Caco-2 (cell line): ENCODE results near the gene EVA1C. TPM values are rescaled to one million over a fixed set of nuclear protein-coding genes. Genes with fewer than 3 reads are reported as not detected.

ENCODE experiments used
- BruUV-seq: library from RNA; stranded (reverse); fragments of 400-500 nt; replicated peaks from 2 replicates; lab custom pipeline; 2021; lab: Mats Ljungman, UMichigan
- CTCF ChIA-PET: fragments of 300-600 bp; sonication (Branson Sonifier 250); formaldehyde crosslinking; loops from one replicate; lab custom pipeline; 2022; ENCODE audit warnings: antibody characterized with exemption; lab: Charles Lee
- POLR2A ChIA-PET: fragments of 300-600 bp; sonication (Branson Sonifier 250); formaldehyde crosslinking; loops from one replicate; lab custom pipeline; 2022; ENCODE audit warnings: antibody characterized with exemption; lab: Charles Lee
- DNase-seq, 2 experiments: peaks; one replicate each; pipeline versions ENCODE4 v3.0.0 to v3.0.0-alpha.2; 2020 to 2022
- H3K27me3 ChIP-seq: replicated peaks from 2 replicates; pipeline ENCODE4 v1.6.0; 2011; ENCODE audit warnings: low read length; ENCODE audit not compliant: control insufficient read depth, insufficient read depth
- H3K36me3 ChIP-seq: 2 replicates; pipeline ENCODE4 v1.5.1; 2011; ENCODE audit warnings: low read length; ENCODE audit not compliant: control insufficient read depth, insufficient read depth
- H3K4me1 ChIP-seq: fragments of 250-450 bp; sonication (Bioruptor Pico); 2 replicates; pipeline ENCODE4 v1.5.1; 2020; ENCODE audit warnings: mild to moderate bottlenecking
- H3K4me3 ChIP-seq: 2 replicates; pipeline ENCODE4 v1.5.1; 2011; ENCODE audit warnings: low read depth, mild to moderate bottlenecking, control low read depth, low read length
- H3K9me3 ChIP-seq: fragments of 250-450 bp; sonication (Bioruptor Pico); 2 replicates; pipeline ENCODE4 v1.5.1; 2020; ENCODE audit warnings: mild to moderate bottlenecking, moderate library complexity
- H3K27ac Mint-ChIP-seq: one replicate; pipeline ENCODE4 v1.8.0; 2022; ENCODE audit warnings: mixed read lengths; ENCODE audit not compliant: unreplicated experiment
- H3K27me3 Mint-ChIP-seq: one replicate; pipeline ENCODE4 v1.8.0; 2022; ENCODE audit warnings: mixed read lengths; ENCODE audit not compliant: insufficient read depth, unreplicated experiment
- H3K36me3 Mint-ChIP-seq: one replicate; pipeline ENCODE4 v1.8.0; 2022; ENCODE audit warnings: mild to moderate bottlenecking, mixed read lengths; ENCODE audit not compliant: insufficient read depth, unreplicated experiment
- H3K4me1 Mint-ChIP-seq: one replicate; pipeline ENCODE4 v1.8.0; 2022; ENCODE audit warnings: low read depth, mixed read lengths; ENCODE audit not compliant: unreplicated experiment
- H3K4me3 Mint-ChIP-seq: one replicate; pipeline ENCODE4 v1.8.0; 2022; ENCODE audit warnings: mild to moderate bottlenecking, moderate library complexity, mixed read lengths; ENCODE audit not compliant: unreplicated experiment
- H3K9me3 Mint-ChIP-seq: one replicate; pipeline ENCODE4 v1.8.0; 2022; ENCODE audit warnings: mixed read lengths; ENCODE audit not compliant: unreplicated experiment
- CTCF ChIP-seq, 2 experiments: fragments of 200-600 bp in 1 of 2; IDR thresholded peaks; 1 replicate in 1 of 2; 2 replicates in 1 of 2; pipeline versions ENCODE4 v1.5.1 to v1.8.0; 2011 to 2022; ENCODE audit warnings: antibody characterized with exemption in 1 of 2, control low read depth in 1 of 2, inconsistent platforms in 1 of 2, low read depth in 1 of 2, low read length in 1 of 2, mild to moderate bottlenecking in 1 of 2, moderate library complexity in 1 of 2; ENCODE audit not compliant: insufficient read depth in 1 of 2, severe bottlenecking in 1 of 2, unreplicated experiment in 1 of 2
- intact Hi-C: fragments of 100-400 bp; cut with micrococcal nuclease; formaldehyde crosslinking; loops from one replicate; pipeline ENCODE4 v1.10.0; 2022; ENCODE audit not compliant: unreplicated experiment
- total RNA-seq: library from RNA; stranded (reverse); gene quantifications from 2 replicates; pipeline ENCODE4 v1.2.3, GENCODE V29; 2022

The EVA1C gene
- total RNA-seq, 1 experiment from 2014 or later, result not detected

GRCh38 chr21:32452641-32453040 lies 40.1 kb downstream of the EVA1C start:
- H3K36me3 ChIP-seq, result no peaks in the 10 kb centered on the region
- Mint-ChIP-seq H3K36me3 (no peaks in the 10 kb centered on the region), H3K4me1 (no peaks in the 10 kb centered on the region), H3K27ac (no peak overlapping the region), H3K9me3 (no peaks in the 10 kb centered on the region), H3K4me3 (no peak overlapping the region), H3K27me3 (no peaks in the 10 kb centered on the region)
- no peak for DNase-seq
- H3K9me3 ChIP-seq, result no peaks in the 10 kb centered on the region
- TF ChIP-seq CTCF (IDR thresholded peaks at IDR 0.05; ENCODE audit: insufficient read depth in 1 of 2, low read depth in 1 of 2, low read length in 1 of 2, severe bottlenecking in 1 of 2, unreplicated experiment in 1 of 2), result no peak
- H3K27me3 ChIP-seq, result no peaks in the 10 kb centered on the region
- ChIA-PET POLR2A (no interaction called here), CTCF (no interaction called here)
- H3K4me1 ChIP-seq, result no peaks in the 10 kb centered on the region
- BruUV-seq, result no TSS peak
- intact Hi-C loops, result no loop called here
- no peak overlapping the region for H3K4me3 ChIP-seq

- BruUV-seq, result no TSS peak
- Mint-ChIP-seq H3K27ac (no peak overlapping the region), H3K9me3 (no peaks in the 10 kb centered on the region), H3K4me3 (no peak overlapping the region), H3K36me3 (no peaks in the 10 kb centered on the region), H3K4me1 (no peaks in the 10 kb centered on the region), H3K27me3 (no peaks in the 10 kb centered on the region)
- no peak for DNase-seq
- no peaks in the 10 kb centered on the region for H3K4me1 ChIP-seq
- H3K36me3 ChIP-seq, result no peaks in the 10 kb centered on the region
- intact Hi-C loops, result no loop called here
- H3K4me3 ChIP-seq, result no peak overlapping the region
- CTCF ChIA-PET, result no interaction called here
- no peaks in the 10 kb centered on the region for H3K9me3 ChIP-seq
- no peak for TF ChIP-seq CTCF (IDR thresholded peaks at IDR 0.05; ENCODE audit: insufficient read depth in 1 of 2, low read depth in 1 of 2, low read length in 1 of 2, severe bottlenecking in 1 of 2, unreplicated experiment in 1 of 2)
- POLR2A ChIA-PET, result no interaction called here
- no peaks in the 10 kb centered on the region for H3K27me3 ChIP-seq
Measured at GRCh38 chr21:32455548-32455947, 43.0 kb downstream of the EVA1C start.

- intact Hi-C loops, result no loop called here
- Mint-ChIP-seq H3K9me3 (peaks cover 3% of the 10 kb centered on the region), H3K27ac (no peak overlapping the region), H3K4me1 (no peaks in the 10 kb centered on the region), H3K27me3 (no peaks in the 10 kb centered on the region), H3K4me3 (no peak overlapping the region), H3K36me3 (no peaks in the 10 kb centered on the region)
- no peak for TF ChIP-seq CTCF (IDR thresholded peaks at IDR 0.05; ENCODE audit: insufficient read depth in 1 of 2, low read depth in 1 of 2, low read length in 1 of 2, severe bottlenecking in 1 of 2, unreplicated experiment in 1 of 2)
- DNase-seq, result no peak
- no TSS peak for BruUV-seq
- Histone ChIP-seq H3K4me1 (no peaks in the 10 kb centered on the region), H3K4me3 (no peak overlapping the region), H3K9me3 (no peaks in the 10 kb centered on the region), H3K27me3 (no peaks in the 10 kb centered on the region), H3K36me3 (no peaks in the 10 kb centered on the region)
- POLR2A ChIA-PET, result no interaction called here
- CTCF ChIA-PET, result no interaction called here
Measured at GRCh38 chr21:32456497-32456918, 44.0 kb downstream of the EVA1C start.
